H9 (cell line): ENCODE measurements around the gene STYXL2. TPM values are rescaled to one million over a fixed set of nuclear protein-coding genes. Genes with fewer than 3 reads are reported as not detected.

Experiments used
- DNase-seq: peaks from one replicate; pipeline ENCODE4 v3.0.0-alpha.2; 2017
- H2AFZ ChIP-seq: one replicate; pipeline ENCODE4 v1.6.1; 2013; ENCODE audit warnings: mild to moderate bottlenecking, low read length, control low read depth, moderate library complexity
- H2AK5ac ChIP-seq: 2 replicates; pipeline ENCODE4 v1.6.1; 2013; ENCODE audit warnings: low read length, control low read depth, mixed read lengths; ENCODE audit not compliant: insufficient read length
- H2BK120ac ChIP-seq: one replicate; pipeline ENCODE4 v1.6.1; 2013; ENCODE audit warnings: low read depth, mild to moderate bottlenecking, low read length, control low read depth, inconsistent platforms; ENCODE audit not compliant: poor library complexity, severe bottlenecking
- H2BK12ac ChIP-seq: 2 replicates; pipeline ENCODE4 v1.6.1; 2013; ENCODE audit warnings: low read length, control low read depth, mixed read lengths, low read depth; ENCODE audit not compliant: insufficient read length
- H2BK15ac ChIP-seq: 2 replicates; pipeline ENCODE4 v1.6.1; 2013; ENCODE audit warnings: low read depth, low read length, control low read depth
- H2BK20ac ChIP-seq: one replicate; pipeline ENCODE4 v1.6.1; 2013; ENCODE audit warnings: low read depth, mild to moderate bottlenecking, low read length, control low read depth, inconsistent platforms; ENCODE audit not compliant: poor library complexity, severe bottlenecking
- H2BK5ac ChIP-seq: 2 replicates; pipeline ENCODE4 v1.6.1; 2013; ENCODE audit warnings: low read length, control low read depth, mixed read lengths; ENCODE audit not compliant: insufficient read length
- H3K14ac ChIP-seq: 2 replicates; pipeline ENCODE4 v1.6.1; 2013; ENCODE audit warnings: low read length, control low read depth; ENCODE audit not compliant: insufficient read depth
- H3K18ac ChIP-seq: 2 replicates; pipeline ENCODE4 v1.6.1; 2013; ENCODE audit warnings: low read depth, mild to moderate bottlenecking, mixed read lengths, low read length, control low read depth; ENCODE audit not compliant: insufficient read length
- H3K23ac ChIP-seq: 2 replicates; pipeline ENCODE4 v1.6.1; 2013; ENCODE audit warnings: low read length, control low read depth, mixed read lengths, low read depth; ENCODE audit not compliant: insufficient read length
- H3K23me2 ChIP-seq: 2 replicates; pipeline ENCODE4 v1.6.1; 2013; ENCODE audit warnings: low read depth, mild to moderate bottlenecking, mixed read lengths, low read length, control low read depth; ENCODE audit not compliant: insufficient read length, poor library complexity, severe bottlenecking
- H3K27ac ChIP-seq: 2 replicates; pipeline ENCODE4 v1.5.1; 2013; ENCODE audit warnings: low read length, control low read depth, mixed read lengths, low read depth; ENCODE audit not compliant: insufficient read length
- H3K27me3 ChIP-seq: 2 replicates; pipeline ENCODE4 v1.6.1; 2013; ENCODE audit warnings: low read length, control low read depth, inconsistent platforms; ENCODE audit not compliant: insufficient read depth
- H3K4ac ChIP-seq: 2 replicates; pipeline ENCODE4 v1.6.1; 2013; ENCODE audit warnings: low read depth, mild to moderate bottlenecking, control low read depth, inconsistent platforms, low read length, moderate library complexity
- H3K4me1 ChIP-seq: 2 replicates; pipeline ENCODE4 v1.6.1; 2013; ENCODE audit warnings: low read length, control low read depth, inconsistent platforms; ENCODE audit not compliant: insufficient read depth
- H3K4me2 ChIP-seq: 2 replicates; pipeline ENCODE4 v1.6.1; 2013; ENCODE audit warnings: low read length, control low read depth, mixed read lengths; ENCODE audit not compliant: insufficient read length, insufficient read depth
- H3K56ac ChIP-seq: 2 replicates; pipeline ENCODE4 v1.6.1; 2013; ENCODE audit warnings: low read depth, mild to moderate bottlenecking, mixed read lengths, low read length, control low read depth; ENCODE audit not compliant: insufficient read length
- H3K79me1 ChIP-seq: 2 replicates; pipeline ENCODE4 v1.6.1; 2013; ENCODE audit warnings: low read depth, mild to moderate bottlenecking, moderate library complexity, low read length, control low read depth, inconsistent platforms; ENCODE audit not compliant: insufficient read depth, poor library complexity, severe bottlenecking
- H3K79me2 ChIP-seq: 2 replicates; pipeline ENCODE4 v1.6.1; 2013; ENCODE audit warnings: low read length, control low read depth, inconsistent platforms; ENCODE audit not compliant: insufficient read depth
- H3K9ac ChIP-seq: 2 replicates; pipeline ENCODE4 v1.6.1; 2013; ENCODE audit warnings: low read length, control low read depth, mixed read lengths; ENCODE audit not compliant: insufficient read length; ENCODE audit errors: extremely low read depth
- H3K9me3 ChIP-seq: one replicate; pipeline ENCODE4 v1.6.1; 2013; ENCODE audit warnings: low read depth, low read length, inconsistent platforms; ENCODE audit not compliant: control insufficient read depth
- H3T11ph ChIP-seq: one replicate; pipeline ENCODE4 v1.6.1; 2013; ENCODE audit warnings: mild to moderate bottlenecking, low read length, control low read depth, inconsistent platforms
- H4K20me1 ChIP-seq: one replicate; pipeline ENCODE4 v1.6.1; 2013; ENCODE audit not compliant: control insufficient read depth, insufficient read length, insufficient read depth
- H4K5ac ChIP-seq: 2 replicates; pipeline ENCODE4 v1.6.1; 2013; ENCODE audit warnings: low read depth, mild to moderate bottlenecking, mixed read lengths, low read length, control low read depth; ENCODE audit not compliant: insufficient read length
- H4K8ac ChIP-seq: replicated peaks from 2 replicates; pipeline ENCODE4 v1.6.1; 2013; ENCODE audit warnings: low read length, control low read depth, mixed read lengths, low read depth; ENCODE audit not compliant: insufficient read length
- H4K91ac ChIP-seq: 2 replicates; pipeline ENCODE4 v1.6.1; 2013; ENCODE audit warnings: low read depth, mild to moderate bottlenecking, moderate library complexity, mixed read lengths, low read length, control low read depth; ENCODE audit not compliant: insufficient read length
- H3K27ac Mint-ChIP-seq, 3 experiments: 2 replicates in 2 of 3; 3 replicates in 1 of 3; pipeline ENCODE4 v1.8.0; 2020 to 2021; ENCODE audit warnings: mixed read lengths in 3 of 3, mild to moderate bottlenecking in 1 of 3, moderate library complexity in 1 of 3
- H3K27me3 Mint-ChIP-seq: 2 replicates; pipeline ENCODE4 v1.8.0; 2021; ENCODE audit warnings: low read depth, mild to moderate bottlenecking, moderate library complexity, mixed read lengths
- H3K36me3 Mint-ChIP-seq, 3 experiments: 2 replicates in 2 of 3; 3 replicates in 1 of 3; pipeline ENCODE4 v1.8.0; 2020 to 2021; ENCODE audit warnings: low read depth in 3 of 3, mixed read lengths in 3 of 3; ENCODE audit not compliant: insufficient read depth in 1 of 3
- H3K4me1 Mint-ChIP-seq, 2 experiments: 2 replicates each; pipeline ENCODE4 v1.8.0; 2020; ENCODE audit warnings: mixed read lengths in 2 of 2
- H3K4me3 Mint-ChIP-seq, 2 experiments: 2 replicates in 1 of 2; 3 replicates in 1 of 2; pipeline ENCODE4 v1.8.0; 2020 to 2021; ENCODE audit warnings: mild to moderate bottlenecking in 2 of 2, mixed read lengths in 2 of 2, moderate library complexity in 1 of 2
- H3K9me3 Mint-ChIP-seq, 2 experiments: 2 replicates in 1 of 2; 3 replicates in 1 of 2; pipeline ENCODE4 v1.8.0; 2020; ENCODE audit warnings: mild to moderate bottlenecking in 2 of 2, mixed read lengths in 2 of 2, moderate library complexity in 1 of 2
- CTCF ChIP-seq: fragments of 200-600 bp; sonication (generic); conservative IDR thresholded peaks from 3 replicates; pipeline ENCODE4 v1.8.0; 2021; ENCODE audit warnings: antibody characterized with exemption, mild to moderate bottlenecking
- WGBS: extraction: QIAGEN DNeasy Blood & Tissue Kit; methylation state at CpG from one replicate; pipeline ENCODE4 v1.1.7; 2013; ENCODE audit warnings: missing lambda C conversion rate, low lambda C conversion rate, mixed read lengths; ENCODE audit not compliant: insufficient read length; ENCODE audit errors: extremely low coverage; 5-methylcytosine and 5-hydroxymethylcytosine counted together
- total RNA-seq: library from RNA; stranded (reverse); gene quantifications from 2 replicates; pipeline ENCODE4 v1.2.1, GENCODE V29; 2021

STYXL2 gene
- total RNA-seq, 1 experiment from 2014 or later = 0.09 TPM

- H3K56ac ChIP-seq = no peak overlapping the region
- Mint-ChIP-seq H3K27ac (peak overlapping the region in 1 of 3 experiments; percentile 91; a peak in 2 of 7 replicates), H3K4me1 (peaks cover 33 to 42% of the 10 kb centered on the region in 2 experiments), H3K27me3 (peaks cover 2% of the 10 kb centered on the region; the same call in 1 of the 2 replicates), H3K9me3 (no peaks in the 10 kb centered on the region; a peak in 2 of 5 replicates), H3K36me3 (peaks cover 0 to 3% (median 0%) of the 10 kb centered on the region in 3 experiments; a peak in 1 of 7 replicates), H3K4me3 (no peak overlapping the region; a peak in 1 of 5 replicates)
- H2BK120ac ChIP-seq = no peak overlapping the region
- no peak overlapping the region for H4K91ac ChIP-seq
- H2AFZ ChIP-seq = no peak overlapping the region
- no peaks in the 10 kb centered on the region for H3K79me2 ChIP-seq
- no peak overlapping the region for H2BK5ac ChIP-seq
- no peak for DNase-seq
- no peaks in the 10 kb centered on the region for H4K20me1 ChIP-seq
- H3K23ac ChIP-seq = no peak overlapping the region
- no peak overlapping the region for H2BK20ac ChIP-seq
- H4K8ac ChIP-seq = no peak overlapping the region
- H3K14ac ChIP-seq = no peak overlapping the region
- H3K79me1 ChIP-seq = no peaks in the 10 kb centered on the region
- H3K23me2 ChIP-seq = no peaks in the 10 kb centered on the region
- no peak overlapping the region for H3K4me2 ChIP-seq
- no peak overlapping the region for H2BK12ac ChIP-seq
- H3K18ac ChIP-seq = no peak overlapping the region
- no peak overlapping the region for H4K5ac ChIP-seq
- no peak overlapping the region for H2BK15ac ChIP-seq
- H3K9ac ChIP-seq = no peak overlapping the region
- no CpG with 5 or more reads among the region's 2 CpGs for WGBS
- no peaks in the 10 kb centered on the region for H3K27me3 ChIP-seq
- H3K9me3 ChIP-seq = no peaks in the 10 kb centered on the region
- no peak for TF ChIP-seq CTCF
- no peak overlapping the region for H3T11ph ChIP-seq
- H2AK5ac ChIP-seq = no peak overlapping the region
- no peak overlapping the region for H3K27ac ChIP-seq
- H3K4ac ChIP-seq = no peak overlapping the region
- peaks cover 15% of the 10 kb centered on the region; the same call in 1 of the 2 replicates for H3K4me1 ChIP-seq
Observed at GRCh38 chr1:167109125-167109524, 15.2 kb downstream of the STYXL2 start.
